HepG2 (cell line): ENCODE data around the gene MIX23. TPM values are rescaled to one million over a fixed set of nuclear protein-coding genes. Genes with fewer than 3 reads are reported as not detected.

Experiments
- ARHGAP35 ChIP-seq: sonication (generic); formaldehyde crosslinking; IDR thresholded peaks from 2 replicates; pipeline ENCODE4 v1.9.0; 2022; ENCODE audit warnings: mild to moderate bottlenecking, inconsistent platforms, moderate library complexity, missing genetic modification reagents, borderline replicate concordance
- ATM ChIP-seq: fragments of 450-650 bp; IDR thresholded peaks from 2 replicates; pipeline ENCODE4 v1.7.1; 2017; ENCODE audit warnings: mild to moderate bottlenecking, borderline replicate concordance
- KDM5A ChIP-seq: fragments of 200-600 bp; sonication (generic); IDR thresholded peaks from 2 replicates; pipeline ENCODE4 v1.7.0; 2018; ENCODE audit warnings: antibody characterized with exemption, mild to moderate bottlenecking, low read length, borderline replicate concordance
- MED1 ChIP-seq: sonication (generic); formaldehyde crosslinking; IDR thresholded peaks from 2 replicates; pipeline ENCODE4 v1.4.0; 2020; ENCODE audit warnings: missing genetic modification reagents
- NBN ChIP-seq: fragments of 450-650 bp; conservative IDR thresholded peaks from 2 replicates; pipeline ENCODE4 v1.6.1; 2017
- PITX1 ChIP-seq: sonication (generic); formaldehyde crosslinking; IDR thresholded peaks from 2 replicates; pipeline ENCODE4 v1.5.1; 2020; ENCODE audit warnings: mild to moderate bottlenecking, missing genetic modification reagents
- PTBP1 ChIP-seq: fragments of 200-400 bp; formaldehyde crosslinking; IDR thresholded peaks from 2 replicates; pipeline ENCODE4 v1.6.1; 2018; ENCODE audit warnings: low read length, low read depth; ENCODE audit not compliant: poor library complexity, severe bottlenecking
- RBFOX2 ChIP-seq: fragments of 200-400 bp; formaldehyde crosslinking; IDR thresholded peaks from 2 replicates; pipeline ENCODE4 v1.6.1; 2017; ENCODE audit warnings: low read depth, mild to moderate bottlenecking, low read length
- SMAD9 ChIP-seq: sonication (generic); formaldehyde crosslinking; IDR thresholded peaks from 2 replicates; pipeline ENCODE4 v1.5.1; 2020; ENCODE audit warnings: mild to moderate bottlenecking, missing genetic modification reagents
- TFAP4 ChIP-seq: sonication (generic); IDR thresholded peaks from 2 replicates; pipeline ENCODE4 v1.6.1; 2016; ENCODE audit warnings: low read depth, borderline replicate concordance
- ZBTB26 ChIP-seq: IDR thresholded peaks from 2 replicates; pipeline ENCODE4 v1.6.1; 2016; ENCODE audit warnings: missing compliant biosample characterization, missing genetic modification reagents, borderline replicate concordance
- ZBTB38 ChIP-seq: sonication (generic); formaldehyde crosslinking; IDR thresholded peaks from 2 replicates; pipeline ENCODE4 v1.5.1; 2020; ENCODE audit warnings: mild to moderate bottlenecking, missing genetic modification reagents
- ZFP1 ChIP-seq: IDR thresholded peaks from 2 replicates; pipeline ENCODE4 v1.6.1; 2016
- ZFP36L1 ChIP-seq: sonication (generic); formaldehyde crosslinking; IDR thresholded peaks from 2 replicates; pipeline ENCODE4 v1.8.0; 2022; ENCODE audit warnings: mild to moderate bottlenecking, missing genetic modification reagents, moderate library complexity
- ZNF121 ChIP-seq: sonication (generic); formaldehyde crosslinking; IDR thresholded peaks from 2 replicates; pipeline ENCODE4 v1.5.0; 2020; ENCODE audit warnings: mild to moderate bottlenecking, missing genetic modification reagents
- ZNF503 ChIP-seq: sonication (generic); formaldehyde crosslinking; IDR thresholded peaks from 2 replicates; pipeline ENCODE4 v1.4.0; 2020; ENCODE audit warnings: missing genetic modification reagents
- ZNF546 ChIP-seq: sonication (generic); formaldehyde crosslinking; conservative IDR thresholded peaks from 2 replicates; pipeline ENCODE4 v1.8.1; 2023; ENCODE audit warnings: mild to moderate bottlenecking, missing genetic modification reagents
- ZNF709 ChIP-seq: sonication (generic); formaldehyde crosslinking; IDR thresholded peaks from 2 replicates; pipeline ENCODE4 v1.5.0; 2020; ENCODE audit warnings: mild to moderate bottlenecking, missing genetic modification reagents
- polyA plus RNA-seq, 8 experiments: library from polyadenylated mRNA; depleted of rRNA in 3 of 8; stranded (reverse) in 7 of 8; unstranded in 1 of 8; fragments of >200 nt; fragmentation: Illumina TruSeq in 4 of 8; extraction: Trizol in 4 of 8; gene quantifications; 2 replicates each; pipeline versions ENCODE4 v1.2.1 to v1.2.3, GENCODE V29; 2011 to 2016; ENCODE audit warnings: low read depth in 4 of 8, missing spikeins in 1 of 8, mixed read lengths in 1 of 8; ENCODE audit not compliant: insufficient read depth in 1 of 8
- total RNA-seq, 5 experiments: library from RNA; depleted of rRNA; stranded (reverse); fragments of >200 nt; fragmentation: Illumina TruSeq; extraction: Trizol; gene quantifications; 2 replicates each; pipeline ENCODE4 v1.2.3, GENCODE V29; 2016; ENCODE audit warnings: low read depth in 1 of 5
- TF ChIP-seq, protein P1 (sequence below): sonication (generic); formaldehyde crosslinking; IDR thresholded peaks from 2 replicates; pipeline ENCODE4 v1.4.0; 2020; ENCODE audit warnings: missing genetic modification reagents, mild to moderate bottlenecking, borderline replicate concordance
- TF ChIP-seq, protein P2 (sequence below): IDR thresholded peaks from 2 replicates; pipeline ENCODE4 v1.6.1; 2018; ENCODE audit warnings: missing genetic modification reagents, mild to moderate bottlenecking, missing compliant biosample characterization
- TF ChIP-seq, protein P3 (sequence below): sonication (generic); formaldehyde crosslinking; IDR thresholded peaks from 2 replicates; pipeline ENCODE4 v1.5.0; 2020; ENCODE audit warnings: mild to moderate bottlenecking, missing genetic modification reagents

The MIX23 gene
- total and polyA plus RNA-seq, 2 of the 13 experiments (the other 11 are each of a cell fraction or from before 2014, with no cell fraction given) = 20.0 to 152 TPM

- TF ChIP-seq ZBTB26 (CRISPR knock-in tag) = no peak
- TF ChIP-seq ZNF121 (CRISPR knock-in tag) = no peak
- TF ChIP-seq NBN = no peak
- no peak for TF ChIP-seq ARHGAP35 (CRISPR knock-in tag)
- TF ChIP-seq SMAD9 (CRISPR knock-in tag) = peak; percentile 57; the same call in 1 of the 2 replicates
- TF ChIP-seq, protein P1, sequence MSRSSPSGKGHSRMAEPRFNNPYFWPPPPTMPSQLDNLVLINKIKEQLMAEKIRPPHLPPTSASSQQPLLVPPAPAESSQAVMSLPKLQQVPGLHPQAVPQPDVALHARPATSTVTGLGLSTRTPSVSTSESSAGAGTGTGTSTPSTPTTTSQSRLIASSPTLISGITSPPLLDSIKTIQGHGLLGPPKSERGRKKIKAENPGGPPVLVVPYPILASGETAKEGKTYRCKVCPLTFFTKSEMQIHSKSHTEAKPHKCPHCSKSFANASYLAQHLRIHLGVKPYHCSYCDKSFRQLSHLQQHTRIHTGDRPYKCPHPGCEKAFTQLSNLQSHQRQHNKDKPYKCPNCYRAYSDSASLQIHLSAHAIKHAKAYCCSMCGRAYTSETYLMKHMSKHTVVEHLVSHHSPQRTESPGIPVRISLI (CRISPR knock-in tag) = no peak
- TF ChIP-seq RBFOX2 = peak; percentile 52
- 0 out of 2 replicates have a peak, but pooled peaks have one; percentile 10 for TF ChIP-seq ZFP36L1 (CRISPR knock-in tag)
- peak; percentile 40; the same call in 1 of the 2 replicates for TF ChIP-seq ZBTB38 (CRISPR knock-in tag)
- TF ChIP-seq, protein P2, sequence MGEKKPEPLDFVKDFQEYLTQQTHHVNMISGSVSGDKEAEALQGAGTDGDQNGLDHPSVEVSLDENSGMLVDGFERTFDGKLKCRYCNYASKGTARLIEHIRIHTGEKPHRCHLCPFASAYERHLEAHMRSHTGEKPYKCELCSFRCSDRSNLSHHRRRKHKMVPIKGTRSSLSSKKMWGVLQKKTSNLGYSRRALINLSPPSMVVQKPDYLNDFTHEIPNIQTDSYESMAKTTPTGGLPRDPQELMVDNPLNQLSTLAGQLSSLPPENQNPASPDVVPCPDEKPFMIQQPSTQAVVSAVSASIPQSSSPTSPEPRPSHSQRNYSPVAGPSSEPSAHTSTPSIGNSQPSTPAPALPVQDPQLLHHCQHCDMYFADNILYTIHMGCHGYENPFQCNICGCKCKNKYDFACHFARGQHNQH = peak; percentile 77
- TF ChIP-seq ZNF546 (CRISPR knock-in tag) = 0 out of 2 replicates have a peak, but pooled peaks have one; percentile 68
- peak; percentile 87 for TF ChIP-seq KDM5A
- no peak for TF ChIP-seq ATM
- TF ChIP-seq ZNF503 (CRISPR knock-in tag) = peak; percentile 70
- TF ChIP-seq, protein P3, sequence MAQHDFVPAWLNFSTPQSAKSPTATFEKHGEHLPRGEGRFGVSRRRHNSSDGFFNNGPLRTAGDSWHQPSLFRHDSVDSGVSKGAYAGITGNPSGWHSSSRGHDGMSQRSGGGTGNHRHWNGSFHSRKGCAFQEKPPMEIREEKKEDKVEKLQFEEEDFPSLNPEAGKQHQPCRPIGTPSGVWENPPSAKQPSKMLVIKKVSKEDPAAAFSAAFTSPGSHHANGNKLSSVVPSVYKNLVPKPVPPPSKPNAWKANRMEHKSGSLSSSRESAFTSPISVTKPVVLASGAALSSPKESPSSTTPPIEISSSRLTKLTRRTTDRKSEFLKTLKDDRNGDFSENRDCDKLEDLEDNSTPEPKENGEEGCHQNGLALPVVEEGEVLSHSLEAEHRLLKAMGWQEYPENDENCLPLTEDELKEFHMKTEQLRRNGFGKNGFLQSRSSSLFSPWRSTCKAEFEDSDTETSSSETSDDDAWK = no peak
- 0 out of 2 replicates have a peak, but pooled peaks have one; percentile 15 for TF ChIP-seq ZFP1 (CRISPR knock-in tag)
- TF ChIP-seq PITX1 = peak; percentile 24; the same call in 1 of the 2 replicates
- peak; percentile 77 for TF ChIP-seq MED1 (CRISPR knock-in tag)
- TF ChIP-seq PTBP1 = no peak
- TF ChIP-seq TFAP4 = peak; percentile 72
- TF ChIP-seq ZNF709 = peak; percentile 68; the same call in 1 of the 2 replicates
These were observed 33.0 kb upstream of the MIX23 start, which contains the start of gene WDR5B (continued) for GRCh38 chr3:122415762-122416654.
